ENCODE measurements around the gene RNF215.
A peak's percentile ranks its signal among the peaks of the same experiment; 100 is the strongest.

The RNF215 gene

GRCh38 chr22:30386960-30387827 is at the start of gene RNF215:
Gene RNF215, minus strand, starts transcription at chr22:30387411. Its CDS starts 98 bp downstream, at chr22:30387313.
- DNase-seq (ENCODE audit: low read depth in 2 of 2): peak; percentile 70 to 82

GRCh38 chr22:30436196-30436595 is 49.0 kb upstream of the RNF215 start:
- no peak for DNase-seq (ENCODE audit: low read depth in 2 of 2)

GRCh38 chr22:30435674-30436126 is 48.5 kb upstream of the RNF215 start:
- DNase-seq (ENCODE audit: low read depth in 2 of 2): peak; percentile 46 to 60

GRCh38 chr22:30434843-30435242 is 47.6 kb upstream of the RNF215 start:
- DNase-seq (ENCODE audit: low read depth in 2 of 2): no peak

- no peak for DNase-seq (ENCODE audit: low read depth in 2 of 2)
These were observed 46.6 kb upstream of the RNF215 start for GRCh38 chr22:30433773-30434172.

- no peak for DNase-seq (ENCODE audit: low read depth in 2 of 2)
These were observed 46.0 kb upstream of the RNF215 start for GRCh38 chr22:30433227-30433626.

- no peak for DNase-seq (ENCODE audit: low read depth in 2 of 2)
These were observed 45.3 kb upstream of the RNF215 start for GRCh38 chr22:30432520-30432919.

GRCh38 chr22:30432096-30432495 is 44.9 kb upstream of the RNF215 start:
- DNase-seq (ENCODE audit: low read depth in 2 of 2): no peak

- no peak for DNase-seq (ENCODE audit: low read depth in 2 of 2)
These were observed 43.7 kb upstream of the RNF215 start for GRCh38 chr22:30430933-30431332.

- DNase-seq (ENCODE audit: low read depth in 2 of 2): no peak
These were observed 42.7 kb upstream of the RNF215 start for GRCh38 chr22:30429887-30430286.

- DNase-seq (ENCODE audit: low read depth in 2 of 2): no peak
These were observed 40.7 kb upstream of the RNF215 start for GRCh38 chr22:30427871-30428270.

GRCh38 chr22:30426388-30427353 is 39.5 kb upstream of the RNF215 start:
- DNase-seq (ENCODE audit: low read depth in 2 of 2): peak; percentile 81 to 84

- DNase-seq (ENCODE audit: low read depth in 2 of 2): peak in 1 of 2 donors; percentile 37
These were observed 38.6 kb upstream of the RNF215 start, which contains the start of gene MTFP1 for GRCh38 chr22:30425616-30426387. Gene MTFP1, plus strand, starts transcription at chr22:30425768. Its CDS starts 112 bp downstream, at chr22:30425880.

- no peak for DNase-seq (ENCODE audit: low read depth in 2 of 2)
These were observed 38.1 kb upstream of the RNF215 start for GRCh38 chr22:30425327-30425615.

GRCh38 chr22:30424534-30425326 is 37.5 kb upstream of the RNF215 start:
- DNase-seq (ENCODE audit: low read depth in 2 of 2): no peak

- DNase-seq (ENCODE audit: low read depth in 2 of 2): peak; percentile 95
These were observed 36.8 kb upstream of the RNF215 start for GRCh38 chr22:30423959-30424533.

GRCh38 chr22:30423301-30423958 is 36.2 kb upstream of the RNF215 start:
- peak; percentile 51 to 59 for DNase-seq (ENCODE audit: low read depth in 2 of 2)

- DNase-seq (ENCODE audit: low read depth in 2 of 2): peak in 1 of 2 donors; percentile 23
These were observed 35.5 kb upstream of the RNF215 start for GRCh38 chr22:30422481-30423300.
